ENCODE measurements around the gene STON2.

- TF ChIP-seq CREB5 (CRISPR knock-in tag; IDR thresholded peaks at IDR 0.05; ENCODE audit: low read depth) (no peak), BACH2 (CRISPR knock-in tag; IDR thresholded peaks at IDR 0.05; ENCODE audit: borderline replicate concordance) (no peak), ZFP3 (CRISPR knock-in tag; IDR thresholded peaks at IDR 0.05) (no peak), ZC3H10 (CRISPR knock-in tag; IDR thresholded peaks at IDR 0.05) (no peak), ZFP30 (CRISPR knock-in tag; IDR thresholded peaks at IDR 0.05) (no peak), PATZ1 (CRISPR knock-in tag; IDR thresholded peaks at IDR 0.05; ENCODE audit: borderline replicate concordance) (no peak), ARNTL (CRISPR knock-in tag; IDR thresholded peaks at IDR 0.05; ENCODE audit: borderline replicate concordance, low read depth) (no peak), ZNF70 (CRISPR knock-in tag; IDR thresholded peaks at IDR 0.05) (no peak)
Observed at GRCh38 chr14:81433378-81433777, 33.3 kb upstream of the STON2 start.

All from SK-N-SH treated with all-trans-retinoic acid at 6 μM for 48 hours (cell line).